CD8-positive, alpha-beta memory T cell (primary cell): ENCODE results near the gene EIF4G1. TPM values are rescaled to one million over a fixed set of nuclear protein-coding genes. Genes with fewer than 3 reads are reported as not detected.
A peak's percentile ranks its signal among the peaks of the same experiment; 100 is the strongest.

Source experiments
- CTCF ChIA-PET: fragments of 350-600 bp; sonication (Branson Sonifier 250); formaldehyde crosslinking; loops from one replicate; lab custom pipeline; 2021; ENCODE audit warnings: antibody characterized with exemption; lab: Charles Lee
- POLR2A ChIA-PET: fragments of 350-600 bp; sonication (Branson Sonifier 250); formaldehyde crosslinking; loops from one replicate; lab custom pipeline; 2021; ENCODE audit warnings: antibody characterized with exemption; lab: Charles Lee
- DNase-seq, 5 donors: peaks; one replicate each; pipeline versions ENCODE4 v3.0.0 to v3.0.0-alpha.2; 2020 to 2022; ENCODE audit warnings: mixed read lengths in 1 of 5
- H3K27ac ChIP-seq: one replicate; pipeline ENCODE4 v1.7.0; 2013; ENCODE audit warnings: low read depth, mild to moderate bottlenecking, low read length, moderate library complexity
- H3K27me3 ChIP-seq: 2 replicates; pipeline ENCODE4 v1.7.0; 2013; ENCODE audit warnings: low read length, mild to moderate bottlenecking; ENCODE audit not compliant: insufficient read depth, poor library complexity, severe bottlenecking
- H3K36me3 ChIP-seq: 2 replicates; pipeline ENCODE4 v1.7.0; 2013; ENCODE audit warnings: mild to moderate bottlenecking, low read length, moderate library complexity; ENCODE audit not compliant: insufficient read depth
- H3K4me1 ChIP-seq: 2 replicates; pipeline ENCODE4 v1.7.0; 2013; ENCODE audit warnings: mild to moderate bottlenecking, low read length, moderate library complexity; ENCODE audit not compliant: insufficient read depth
- H3K4me3 ChIP-seq: 2 replicates; pipeline ENCODE4 v1.7.0; 2013; ENCODE audit warnings: mild to moderate bottlenecking, low read length
- H3K9me3 ChIP-seq: 2 replicates; pipeline ENCODE4 v1.7.0; 2013; ENCODE audit warnings: mild to moderate bottlenecking, low read length
- H3K27ac Mint-ChIP-seq, 8 donors: one replicate each; pipeline ENCODE4 v1.8.0; 2020 to 2021; ENCODE audit warnings: mixed read lengths in 8 of 8, mild to moderate bottlenecking in 6 of 8, inconsistent platforms in 3 of 8, moderate library complexity in 3 of 8
- H3K27me3 Mint-ChIP-seq, 2 donors: one replicate each; pipeline ENCODE4 v1.8.0; 2020 to 2021; ENCODE audit warnings: mixed read lengths in 2 of 2, mild to moderate bottlenecking in 1 of 2, moderate library complexity in 1 of 2
- H3K36me3 Mint-ChIP-seq, 3 donors: one replicate each; pipeline ENCODE4 v1.8.0; 2020 to 2021; ENCODE audit warnings: mixed read lengths in 3 of 3, inconsistent platforms in 1 of 3, mild to moderate bottlenecking in 1 of 3
- H3K4me1 Mint-ChIP-seq, 3 donors: one replicate each; pipeline ENCODE4 v1.8.0; 2020 to 2021; ENCODE audit warnings: mixed read lengths in 3 of 3, inconsistent platforms in 1 of 3, mild to moderate bottlenecking in 1 of 3
- H3K4me3 Mint-ChIP-seq, 7 donors: one replicate each; pipeline ENCODE4 v1.8.0; 2020 to 2021; ENCODE audit warnings: mixed read lengths in 7 of 7, mild to moderate bottlenecking in 6 of 7, moderate library complexity in 4 of 7, inconsistent platforms in 2 of 7
- H3K9me3 Mint-ChIP-seq, 5 donors: one replicate each; pipeline ENCODE4 v1.8.0; 2020 to 2022; ENCODE audit warnings: mixed read lengths in 5 of 5, mild to moderate bottlenecking in 3 of 5, moderate library complexity in 2 of 5, inconsistent platforms in 1 of 5
- polyA plus RNA-seq: library from polyadenylated mRNA; unstranded; fragments of 300-500 nt; fragmentation: Illumina TruSeq; gene quantifications from one replicate; pipeline ENCODE4 v1.2.3, GENCODE V29; 2021
- total RNA-seq, 2 experiments: library from RNA; stranded (reverse); gene quantifications; one replicate each; pipeline ENCODE4 v1.2.3, GENCODE V29; 2021

EIF4G1 gene
- total and polyA plus RNA-seq, 3 experiments from 2014 or later = 46.2 to 694 (median 693) TPM

- Histone ChIP-seq H3K36me3 (peaks cover 67% of the 10 kb centered on the region), H3K4me3 (no peak overlapping the region), H3K9me3 (no peaks in the 10 kb centered on the region), H3K4me1 (peaks cover 11% of the 10 kb centered on the region), H3K27me3 (no peaks in the 10 kb centered on the region), H3K27ac (no peak overlapping the region)
- Mint-ChIP-seq H3K36me3 (peaks cover 0 to 91% (median 20%) of the 10 kb centered on the region in 3 donors), H3K4me3 (no peak overlapping the region), H3K27me3 (no peaks in the 10 kb centered on the region), H3K27ac (peak overlapping the region in 2 of 8 donors; percentile 56 to 68), H3K4me1 (peaks cover 21 to 26% (median 22%) of the 10 kb centered on the region in 3 donors), H3K9me3 (no peaks in the 10 kb centered on the region)
- ChIA-PET POLR2A (no interaction called here), CTCF (no interaction called here)
- no peak for DNase-seq
Observed at GRCh38 chr3:184321666-184322065, 7.3 kb downstream of the EIF4G1 start.

- Mint-ChIP-seq H3K27ac (no peak overlapping the region), H3K4me1 (peaks cover 9 to 14% (median 9%) of the 10 kb centered on the region in 3 donors), H3K36me3 (peaks cover 0 to 91% (median 20%) of the 10 kb centered on the region in 3 donors), H3K27me3 (no peaks in the 10 kb centered on the region), H3K9me3 (no peaks in the 10 kb centered on the region), H3K4me3 (no peak overlapping the region)
- CTCF ChIA-PET = no interaction called here
- DNase-seq = no peak
- POLR2A ChIA-PET = no interaction called here
- Histone ChIP-seq H3K27me3 (no peaks in the 10 kb centered on the region), H3K4me3 (no peak overlapping the region), H3K9me3 (no peaks in the 10 kb centered on the region), H3K4me1 (no peaks in the 10 kb centered on the region), H3K36me3 (peaks cover 76% of the 10 kb centered on the region), H3K27ac (no peak overlapping the region)
Observed at GRCh38 chr3:184322731-184323487, 8.5 kb downstream of the EIF4G1 start.

GRCh38 chr3:184323696-184324095, 9.3 kb downstream of the EIF4G1 start:
- H3K27me3 Mint-ChIP-seq = no peaks in the 10 kb centered on the region
- peaks cover 6 to 10% (median 6%) of the 10 kb centered on the region in 3 donors for H3K4me1 Mint-ChIP-seq
- peaks cover 0 to 96% (median 24%) of the 10 kb centered on the region in 3 donors for H3K36me3 Mint-ChIP-seq
- no peak overlapping the region for H3K4me3 ChIP-seq
- ChIA-PET POLR2A (no interaction called here), CTCF (interaction anchor here (1.1 kb wide), 1 partner anchor 190 kb away, joined by 3 read pairs; no protein-coding TSS in a partner anchor)
- no peak overlapping the region for H3K27ac ChIP-seq
- H3K36me3 ChIP-seq = peaks cover 82% of the 10 kb centered on the region
- H3K27me3 ChIP-seq = no peaks in the 10 kb centered on the region
- no peak for DNase-seq
- no peak overlapping the region for H3K4me3 Mint-ChIP-seq
- no peaks in the 10 kb centered on the region for H3K4me1 ChIP-seq
- no peaks in the 10 kb centered on the region for H3K9me3 Mint-ChIP-seq
- H3K27ac Mint-ChIP-seq = no peak overlapping the region
- H3K9me3 ChIP-seq = no peaks in the 10 kb centered on the region

GRCh38 chr3:184325269-184325668, 10.9 kb downstream of the EIF4G1 start:
- peaks cover 88% of the 10 kb centered on the region for H3K36me3 ChIP-seq
- no peaks in the 10 kb centered on the region for H3K9me3 Mint-ChIP-seq
- no peaks in the 10 kb centered on the region for H3K9me3 ChIP-seq
- CTCF ChIA-PET = no interaction called here
- no peaks in the 10 kb centered on the region for H3K4me1 Mint-ChIP-seq
- H3K4me3 Mint-ChIP-seq = no peak overlapping the region
- no peak overlapping the region for H3K27ac ChIP-seq
- H3K4me1 ChIP-seq = no peaks in the 10 kb centered on the region
- H3K27me3 Mint-ChIP-seq = no peaks in the 10 kb centered on the region
- H3K27ac Mint-ChIP-seq = peak overlapping the region in 1 of 8 donors; percentile 70
- no peak for DNase-seq
- H3K36me3 Mint-ChIP-seq = peaks cover 0 to 98% (median 33%) of the 10 kb centered on the region in 3 donors
- no peak overlapping the region for H3K4me3 ChIP-seq
- POLR2A ChIA-PET = no interaction called here
- no peaks in the 10 kb centered on the region for H3K27me3 ChIP-seq

GRCh38 chr3:184325715-184326369, 11.4 kb downstream of the EIF4G1 start:
- POLR2A ChIA-PET = no interaction called here
- Mint-ChIP-seq H3K36me3 (peaks cover 0 to 96% (median 30%) of the 10 kb centered on the region in 3 donors), H3K4me3 (no peak overlapping the region), H3K27ac (peak overlapping the region in 3 of 8 donors; percentile 37 to 66 (median 43)), H3K27me3 (no peaks in the 10 kb centered on the region), H3K4me1 (no peaks in the 10 kb centered on the region), H3K9me3 (no peaks in the 10 kb centered on the region)
- H3K4me3 ChIP-seq = no peak overlapping the region
- CTCF ChIA-PET = no interaction called here
- no peak overlapping the region for H3K27ac ChIP-seq
- H3K4me1 ChIP-seq = no peaks in the 10 kb centered on the region
- peaks cover 83% of the 10 kb centered on the region for H3K36me3 ChIP-seq
- no peak for DNase-seq
- H3K27me3 ChIP-seq = no peaks in the 10 kb centered on the region
- no peaks in the 10 kb centered on the region for H3K9me3 ChIP-seq

- no peak for DNase-seq
- Mint-ChIP-seq H3K9me3 (no peaks in the 10 kb centered on the region), H3K36me3 (peaks cover 0 to 96% (median 25%) of the 10 kb centered on the region in 3 donors), H3K27me3 (no peaks in the 10 kb centered on the region), H3K4me1 (no peaks in the 10 kb centered on the region), H3K27ac (peak overlapping the region in 3 of 8 donors; percentile 43 to 70 (median 67)), H3K4me3 (no peak overlapping the region)
- H3K27ac ChIP-seq = no peak overlapping the region
- no peak overlapping the region for H3K4me3 ChIP-seq
- H3K9me3 ChIP-seq = no peaks in the 10 kb centered on the region
- POLR2A ChIA-PET = no interaction called here
- CTCF ChIA-PET = interaction anchor here (1.3 kb wide), 1 partner anchor 24 kb away, joined by 4 read pairs; no protein-coding TSS in a partner anchor
- no peaks in the 10 kb centered on the region for H3K27me3 ChIP-seq
- H3K4me1 ChIP-seq = no peaks in the 10 kb centered on the region
- peaks cover 83% of the 10 kb centered on the region for H3K36me3 ChIP-seq
Observed at GRCh38 chr3:184327171-184327570, 12.8 kb downstream of the EIF4G1 start.

- H3K27me3 Mint-ChIP-seq = no peaks in the 10 kb centered on the region
- H3K36me3 Mint-ChIP-seq = peaks cover 0 to 96% (median 25%) of the 10 kb centered on the region in 3 donors
- Histone ChIP-seq H3K27ac (no peak overlapping the region), H3K9me3 (no peaks in the 10 kb centered on the region), H3K4me1 (no peaks in the 10 kb centered on the region), H3K36me3 (peaks cover 82% of the 10 kb centered on the region), H3K27me3 (no peaks in the 10 kb centered on the region), H3K4me3 (no peak overlapping the region)
- peaks cover under 1 to 6% (median 1%) of the 10 kb centered on the region in 3 donors for H3K4me1 Mint-ChIP-seq
- DNase-seq = no peak
- peak overlapping the region in 1 of 7 donors; percentile 21 for H3K4me3 Mint-ChIP-seq
- H3K27ac Mint-ChIP-seq = peak overlapping the region in 2 of 8 donors; percentile 9 to 58
- no peaks in the 10 kb centered on the region for H3K9me3 Mint-ChIP-seq
- ChIA-PET POLR2A (no interaction called here), CTCF (interaction anchor here (1.3 kb wide), 1 partner anchor 22 kb away, joined by 4 read pairs; no protein-coding TSS in a partner anchor)
Observed at GRCh38 chr3:184328516-184328915, 14.1 kb downstream of the EIF4G1 start.
